Choroid plexus epithelial cell (primary cell): ENCODE measurements around the gene CCL28.
"Not testable (repeated sequence)": the region's sequence is repeated elsewhere in the genome, so short reads cannot be mapped to it uniquely, and the experiment has no call there.

Experiments used
- DNase-seq: peaks from one replicate; pipeline ENCODE4 v3.0.0-alpha.2; 2010; ENCODE audit warnings: low read depth
- H3K4me3 ChIP-seq: 2 replicates; pipeline ENCODE4 v1.5.1; 2011; ENCODE audit warnings: low read depth, mild to moderate bottlenecking, control low read depth, low read length, moderate library complexity
- TF ChIP-seq, protein P1 (sequence below): conservative IDR thresholded peaks from 2 replicates; pipeline ENCODE4 v1.5.1; 2011; ENCODE audit warnings: low read depth, mild to moderate bottlenecking, control low read depth, inconsistent platforms, low read length, moderate library complexity

CCL28 gene

DNA sequence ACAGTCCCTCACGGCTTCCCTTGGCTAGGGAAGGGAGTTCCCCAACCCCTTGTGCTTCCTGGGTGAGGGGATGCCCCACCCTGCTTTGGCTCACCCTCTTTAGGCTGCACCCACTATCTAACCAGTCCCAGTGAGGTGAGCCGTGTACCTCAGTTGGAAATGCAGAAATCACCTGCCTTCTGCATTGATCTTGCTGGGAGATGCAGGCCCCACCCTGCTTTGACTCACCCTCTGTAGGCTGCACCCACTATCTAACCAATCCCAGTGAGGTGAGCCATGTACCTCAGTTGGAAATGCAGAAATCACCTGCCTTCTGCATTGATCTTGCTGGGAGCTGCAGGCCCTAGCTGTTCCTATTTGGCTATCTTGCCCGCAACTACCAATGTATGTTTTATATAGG lies 44.7 kb downstream of the CCL28 start:
- TF ChIP-seq, protein P1, sequence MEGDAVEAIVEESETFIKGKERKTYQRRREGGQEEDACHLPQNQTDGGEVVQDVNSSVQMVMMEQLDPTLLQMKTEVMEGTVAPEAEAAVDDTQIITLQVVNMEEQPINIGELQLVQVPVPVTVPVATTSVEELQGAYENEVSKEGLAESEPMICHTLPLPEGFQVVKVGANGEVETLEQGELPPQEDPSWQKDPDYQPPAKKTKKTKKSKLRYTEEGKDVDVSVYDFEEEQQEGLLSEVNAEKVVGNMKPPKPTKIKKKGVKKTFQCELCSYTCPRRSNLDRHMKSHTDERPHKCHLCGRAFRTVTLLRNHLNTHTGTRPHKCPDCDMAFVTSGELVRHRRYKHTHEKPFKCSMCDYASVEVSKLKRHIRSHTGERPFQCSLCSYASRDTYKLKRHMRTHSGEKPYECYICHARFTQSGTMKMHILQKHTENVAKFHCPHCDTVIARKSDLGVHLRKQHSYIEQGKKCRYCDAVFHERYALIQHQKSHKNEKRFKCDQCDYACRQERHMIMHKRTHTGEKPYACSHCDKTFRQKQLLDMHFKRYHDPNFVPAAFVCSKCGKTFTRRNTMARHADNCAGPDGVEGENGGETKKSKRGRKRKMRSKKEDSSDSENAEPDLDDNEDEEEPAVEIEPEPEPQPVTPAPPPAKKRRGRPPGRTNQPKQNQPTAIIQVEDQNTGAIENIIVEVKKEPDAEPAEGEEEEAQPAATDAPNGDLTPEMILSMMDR, result no peak
- H3K4me3 ChIP-seq, result no peak overlapping the region
- DNase-seq, result no peak

DNA sequence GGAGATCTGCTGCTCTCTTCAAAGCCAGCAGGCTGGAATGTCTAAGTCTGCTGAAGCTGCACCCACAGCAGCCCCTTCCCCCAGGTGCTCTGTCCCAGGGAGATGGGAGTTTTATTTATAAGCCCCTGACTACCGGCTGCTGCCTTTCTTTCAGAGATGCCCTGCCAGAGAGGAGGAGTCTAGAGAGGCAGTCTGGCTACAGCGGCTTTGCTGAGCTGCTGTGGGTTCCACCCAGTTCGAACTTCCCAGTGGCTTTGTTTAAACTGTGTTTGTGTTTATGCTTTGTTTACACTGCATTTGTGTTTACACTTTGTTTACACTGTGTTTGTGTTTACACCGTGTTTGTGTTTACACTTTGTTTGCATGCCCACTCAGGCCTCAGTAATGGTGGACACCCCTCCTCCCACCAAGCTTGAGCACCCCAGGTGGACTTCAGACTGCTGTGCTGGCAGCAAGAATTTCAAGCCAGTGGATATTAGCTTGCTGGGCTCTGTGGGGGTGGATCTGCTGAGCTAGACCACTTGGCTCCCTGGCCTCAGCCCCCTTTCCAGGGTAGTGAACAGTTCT lies 45.4 kb downstream of the CCL28 start:
- not testable (repeated sequence) for DNase-seq, H3K4me3 ChIP-seq

DNA sequence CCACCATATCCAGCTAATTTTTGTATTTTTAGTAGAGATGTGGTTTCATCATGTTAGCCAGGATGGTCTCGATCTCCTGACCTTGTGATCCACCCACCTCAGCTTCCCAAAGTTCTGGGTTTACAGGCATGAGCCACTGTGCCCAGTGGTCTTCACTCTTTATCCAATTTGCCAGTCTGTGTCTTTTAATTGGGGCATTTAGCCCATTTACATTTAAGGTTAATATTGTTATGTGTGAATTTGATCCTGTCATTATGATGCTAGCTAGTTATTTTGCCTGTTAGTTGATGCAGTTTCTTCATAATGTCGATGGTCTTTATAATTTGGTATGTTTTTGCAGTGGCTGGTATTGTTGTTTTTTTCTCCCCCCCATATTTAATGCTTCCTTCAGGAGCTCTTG lies 47.0 kb downstream of the CCL28 start:
- H3K4me3 ChIP-seq, DNase-seq: not testable (repeated sequence)

DNA sequence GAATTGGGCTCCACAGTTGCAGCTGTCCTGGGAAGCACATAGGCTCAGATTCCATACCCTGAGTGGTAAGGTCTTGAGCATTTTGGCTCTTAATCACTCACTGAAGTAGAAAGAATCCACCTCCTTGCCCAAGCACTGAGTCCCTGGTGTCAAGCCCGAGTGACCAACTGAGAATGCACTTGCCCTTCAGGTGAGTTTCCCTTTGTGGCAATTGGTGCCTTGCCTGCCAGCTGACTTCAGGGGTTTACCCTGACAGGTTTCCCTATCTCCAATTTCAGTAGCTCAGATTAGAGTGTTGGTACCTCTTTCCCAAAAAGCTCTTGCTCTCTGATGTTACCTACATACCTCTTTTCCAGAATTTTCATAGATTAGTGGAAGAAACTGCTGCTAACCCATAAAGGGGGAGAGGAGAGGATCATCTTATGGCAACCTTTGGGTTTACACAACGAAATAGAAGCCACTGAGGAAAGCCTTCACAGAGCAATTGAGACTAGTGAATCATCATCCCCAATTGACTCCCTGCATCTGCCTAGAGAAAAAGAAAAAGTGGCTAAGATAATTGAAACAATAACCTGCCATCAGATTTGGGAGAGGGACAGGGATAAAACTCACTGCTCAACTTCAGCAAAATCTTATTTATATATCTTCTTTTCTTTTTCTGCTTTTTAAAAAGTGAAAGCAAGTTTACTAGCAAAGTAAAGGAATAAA lies 48.6 kb downstream of the CCL28 start:
- TF ChIP-seq, protein P1, result no peak
- H3K4me3 ChIP-seq, result no peak overlapping the region
- no peak for DNase-seq

DNA sequence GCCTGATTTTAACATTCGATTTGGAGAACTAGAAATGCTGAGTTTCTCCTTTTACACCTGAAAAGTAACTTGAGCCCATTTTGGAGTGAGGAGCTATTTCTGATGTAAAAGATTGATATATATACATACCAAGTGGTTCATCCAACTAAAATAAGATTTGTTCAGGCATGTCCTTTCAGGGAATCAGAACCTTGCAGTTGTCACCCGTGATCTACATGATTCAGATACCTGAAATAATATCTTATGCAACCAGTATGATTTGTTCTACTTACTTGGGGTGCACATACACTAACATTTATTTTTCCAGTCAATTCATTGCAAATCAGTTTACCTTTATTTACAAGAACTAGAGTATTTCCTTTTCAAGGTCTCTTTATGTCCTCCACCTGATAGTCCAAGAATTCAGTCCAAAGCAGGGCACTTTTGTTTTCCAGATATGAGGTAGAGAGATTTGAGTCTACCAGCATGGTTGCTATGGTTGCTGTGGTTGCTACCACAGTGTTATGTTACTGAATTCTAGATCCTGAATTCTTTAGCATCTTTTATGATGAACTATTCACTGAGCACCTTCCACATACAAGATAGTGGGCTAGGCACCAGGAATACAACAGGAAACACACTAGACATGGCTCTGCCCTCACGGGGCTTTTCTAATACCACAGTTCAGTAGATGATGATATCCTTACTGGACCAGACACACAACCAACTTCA lies 49.3 kb downstream of the CCL28 start:
- H3K4me3 ChIP-seq, result no peak overlapping the region
- no peak for DNase-seq
- TF ChIP-seq, protein P1, result no peak

DNA sequence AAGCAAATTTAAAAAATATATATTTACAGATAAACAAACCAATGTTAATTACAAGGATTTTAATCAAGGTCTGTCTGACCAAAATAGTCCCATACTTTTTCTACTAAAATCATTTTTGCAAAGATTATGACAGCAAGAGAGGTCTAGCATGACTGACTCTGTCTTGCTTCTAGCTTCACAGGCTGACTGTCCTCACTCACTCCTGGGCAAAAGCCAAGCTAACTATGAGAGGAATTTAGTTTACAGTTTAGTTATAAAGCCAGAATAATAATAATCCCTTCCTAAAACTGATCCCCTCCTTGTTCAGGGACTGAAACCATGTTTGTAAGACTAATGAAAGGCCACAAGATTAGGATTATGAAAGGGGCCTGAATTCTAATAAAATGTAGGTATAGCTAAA lies 53.5 kb downstream of the CCL28 start:
- DNase-seq, result no peak
- TF ChIP-seq, protein P1, result no peak

DNA sequence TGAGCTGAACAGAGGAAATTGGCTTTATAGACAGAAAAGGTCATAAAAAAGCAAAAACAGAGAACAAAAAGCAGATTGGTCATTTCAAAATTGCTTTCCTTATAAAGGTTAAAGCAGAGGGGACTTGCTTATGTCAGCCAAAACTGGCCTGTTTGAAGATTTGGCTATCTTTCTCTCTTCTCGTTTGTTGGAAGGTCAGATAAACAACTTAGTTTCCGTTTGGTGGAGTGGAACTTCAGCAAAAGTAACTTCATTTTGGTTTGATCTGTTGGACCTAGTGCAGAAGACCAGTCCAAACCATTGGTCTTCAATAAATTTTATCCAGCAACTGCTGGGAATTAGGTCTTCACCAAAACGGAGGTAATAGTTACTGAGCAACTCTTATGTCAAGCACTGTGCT lies 53.9 kb downstream of the CCL28 start:
- H3K4me3 ChIP-seq, result no peak overlapping the region
- TF ChIP-seq, protein P1, result no peak
- no peak for DNase-seq

More for the DNA sequence above, 53.5 kb downstream of the CCL28 start:
- no peak overlapping the region for H3K4me3 ChIP-seq

DNA sequence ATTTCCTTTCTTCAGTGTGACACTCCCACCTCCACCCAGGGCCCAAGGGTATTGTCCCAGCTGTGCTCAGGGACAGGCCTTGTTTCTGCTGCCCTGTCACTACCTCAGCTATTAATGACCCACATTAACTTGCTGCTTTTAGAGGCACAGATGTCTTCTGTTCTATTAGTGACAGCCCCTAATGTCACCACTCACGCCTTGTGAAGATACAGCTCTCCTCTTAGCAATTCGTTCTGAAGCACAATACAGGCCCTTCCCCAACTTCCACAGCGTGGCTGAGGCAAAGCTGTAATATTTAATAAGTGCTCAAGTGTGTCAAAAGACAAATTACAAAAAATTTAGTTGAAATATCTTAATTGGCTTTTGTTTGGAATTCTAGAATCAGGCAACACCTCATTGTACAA lies 54.3 kb downstream of the CCL28 start:
- no peak for DNase-seq
- TF ChIP-seq, protein P1, result no peak
- H3K4me3 ChIP-seq, result no peak overlapping the region
